Cardiac septum (tissue), 1 donor: ENCODE measurements around the gene NXN. TPM values are rescaled to one million over a fixed set of nuclear protein-coding genes. Genes with fewer than 3 reads are reported as not detected.
"Not testable (repeated sequence)": the region's sequence is repeated elsewhere in the genome, so short reads cannot be mapped to it uniquely, and the experiment has no call there.

Source experiments
- DNase-seq: peaks from one replicate; pipeline ENCODE4 v3.0.0-alpha.2; 2020; ENCODE audit warnings: low spot score
- intact Hi-C: fragments of 100-400 bp; cut with DNase I; formaldehyde crosslinking; loops from one replicate; pipeline ENCODE4 v1.14.0; 2022
- total RNA-seq: library from RNA; stranded (reverse); fragmentation: NEBNext Ultra II Directional; extraction: Animal tissue kit (Norgen Biotek cat#: 25700); gene quantifications from one replicate; pipeline ENCODE4 v1.2.1, GENCODE V29; 2021
- donor health status: DM: no; HTN: no; CAD: no.

The NXN gene
- total RNA-seq, 1 donor from 2014 or later, result 14.3 TPM

GRCh38 chr17:933312-934073, 46.1 kb downstream of the NXN start:
- DNase-seq, result no peak
- intact Hi-C loops, result no loop called here

GRCh38 chr17:930258-930657, 49.3 kb downstream of the NXN start:
- intact Hi-C loops, result no loop called here
- no peak for DNase-seq

DNA sequence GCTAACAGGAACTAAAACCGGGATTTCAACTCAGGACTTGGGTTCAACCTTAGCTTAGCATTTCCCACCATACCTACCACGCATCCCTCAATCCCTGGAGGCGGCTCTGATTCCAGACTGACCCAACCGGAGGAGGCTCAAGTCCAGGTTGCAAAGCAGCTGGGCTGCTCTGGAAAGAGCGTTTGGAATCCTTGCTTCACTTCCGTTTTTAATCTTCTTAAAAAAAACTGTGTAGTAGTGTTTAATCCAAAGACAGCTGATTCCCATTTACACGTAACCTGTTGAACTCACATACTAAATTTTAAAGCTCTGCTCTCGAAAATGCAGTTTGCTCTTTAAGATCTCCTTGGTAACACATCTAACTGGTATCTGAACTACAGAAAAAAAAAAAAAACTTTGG, 50.0 kb downstream of the NXN start:
- DNase-seq, result no peak
- intact Hi-C loops, result no loop called here

GRCh38 chr17:927611-928461, 51.7 kb downstream of the NXN start:
- no peak for DNase-seq
- intact Hi-C loops, result no loop called here

DNA sequence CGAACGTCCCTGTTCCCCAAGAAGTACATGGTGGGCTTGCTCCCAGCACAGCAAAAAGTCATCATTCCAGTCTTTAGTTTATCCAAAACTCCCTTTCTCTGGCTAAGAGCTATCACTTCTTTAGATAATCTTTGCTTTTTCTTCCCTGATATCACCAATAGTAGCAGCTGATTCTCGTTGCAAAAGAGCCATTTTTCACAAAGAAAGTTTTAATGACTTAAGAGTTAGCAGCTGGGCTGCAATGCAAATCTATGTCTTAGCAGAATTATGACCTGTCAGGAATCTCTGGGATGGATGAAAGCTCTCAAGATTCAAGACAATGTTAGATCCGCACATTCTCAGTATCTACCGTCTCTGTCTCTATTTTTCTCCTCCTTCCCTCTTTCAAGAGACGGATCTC, 53.8 kb downstream of the NXN start:
- no peak for DNase-seq
- intact Hi-C loops, result no loop called here

DNA sequence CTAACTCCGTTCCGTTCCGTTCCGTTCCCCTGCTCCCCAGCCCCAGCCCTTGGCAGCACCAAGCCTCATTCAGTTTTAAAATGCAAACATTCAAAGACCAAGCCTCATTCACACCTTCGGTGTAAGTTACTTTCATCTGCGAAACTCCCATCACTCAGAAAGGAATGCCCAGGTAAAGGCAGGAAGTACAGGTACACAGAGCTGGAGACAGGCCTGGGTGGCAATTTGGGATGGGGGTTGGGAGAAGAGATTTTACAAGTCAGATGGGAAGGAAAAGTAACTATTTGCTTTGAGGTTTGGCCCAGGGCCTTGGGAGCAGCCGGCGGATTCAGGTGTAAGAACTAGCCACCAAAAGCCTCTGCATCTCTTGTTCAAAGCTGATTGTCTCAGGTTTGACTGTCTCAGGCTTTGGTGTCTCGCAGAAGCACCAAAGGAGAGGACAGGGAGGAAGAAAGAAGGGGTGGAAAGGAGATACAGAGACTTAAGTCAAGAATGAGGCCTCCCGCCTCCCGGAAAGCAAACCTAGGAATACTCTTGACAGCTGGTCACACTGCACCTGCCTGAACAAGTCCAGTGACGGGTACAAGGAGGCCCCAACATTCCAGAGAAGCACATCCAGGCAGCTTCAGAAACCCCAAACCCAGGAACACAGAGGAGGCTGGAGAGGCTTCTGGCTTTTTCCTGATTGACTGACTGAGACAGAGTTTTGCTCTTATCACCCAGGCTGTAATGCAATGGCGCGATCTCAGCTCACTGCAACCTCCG, 54.7 kb downstream of the NXN start:
- no peak for DNase-seq
- intact Hi-C loops, result no loop called here

- intact Hi-C loops, result not testable (repeated sequence)
These were observed 55.3 kb downstream of the NXN start for GRCh38 chr17:924306-924705.

GRCh38 chr17:923633-924032, 55.9 kb downstream of the NXN start:
- intact Hi-C loops, result no loop called here
- DNase-seq, result no peak

More at GRCh38 chr17:924306-924705, 55.3 kb downstream of the NXN start:
- DNase-seq, result not testable (repeated sequence)

GRCh38 chr17:921161-921560, 58.4 kb downstream of the NXN start:
- intact Hi-C loops, result no loop called here
- DNase-seq, result no peak

GRCh38 chr17:920190-920589, 59.4 kb downstream of the NXN start:
- DNase-seq, result no peak
- intact Hi-C loops, result no loop called here

- no peak for DNase-seq
These were observed 61.4 kb downstream of the NXN start for GRCh38 chr17:917941-918740.

GRCh38 chr17:917391-917811, 62.2 kb downstream of the NXN start:
- intact Hi-C loops, result loop anchor here (5.0 to 10.0 kb wide), 3 partner anchors 35 to 70 kb away; partner anchors contain the start of gene NXN
- no peak for DNase-seq

More at GRCh38 chr17:917941-918740, 61.4 kb downstream of the NXN start:
- intact Hi-C loops, result loop anchor here (5.0 to 10.0 kb wide), 3 partner anchors 36 to 71 kb away; partner anchors contain the start of gene NXN

- no peak for DNase-seq
- intact Hi-C loops, result loop anchor here (5.0 to 10.0 kb wide), 3 partner anchors 34 to 69 kb away; partner anchors contain the start of gene NXN
These were observed 63.3 kb downstream of the NXN start for GRCh38 chr17:916315-916714.

DNA sequence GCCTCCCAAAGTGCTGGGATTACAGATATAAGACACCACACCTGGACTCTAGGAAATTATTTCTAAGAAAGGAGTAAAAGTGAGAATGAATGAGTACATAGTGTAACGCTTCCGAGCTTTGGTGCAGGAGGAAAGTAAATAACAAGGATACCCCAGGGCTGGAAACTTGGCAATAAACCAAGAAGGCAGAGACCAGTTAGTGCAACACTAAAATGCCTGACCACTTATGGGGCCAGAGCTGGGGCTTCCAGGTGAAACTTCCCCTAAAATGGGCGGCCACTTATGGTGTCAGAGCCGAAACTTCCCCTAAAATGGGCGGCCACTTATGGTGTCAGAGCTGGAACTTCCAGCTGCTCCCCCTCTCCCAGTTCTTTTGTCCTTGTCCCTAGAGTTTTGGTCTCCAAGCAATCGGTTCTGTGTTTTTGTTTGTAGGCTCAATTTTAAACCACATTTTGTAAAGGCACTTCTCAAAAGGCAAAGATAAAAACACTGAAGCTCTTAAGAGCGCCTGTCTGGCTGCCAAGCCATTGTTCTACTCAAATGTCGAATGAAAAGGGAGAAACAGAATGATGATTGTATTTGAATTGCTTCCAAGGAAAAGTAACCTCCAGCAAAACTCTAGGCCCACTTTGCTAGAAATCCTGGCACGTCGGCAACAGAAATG, 63.9 kb downstream of the NXN start:
- DNase-seq, result no peak
- intact Hi-C loops, result loop anchor here (5.0 to 10.0 kb wide), 3 partner anchors 33 to 68 kb away; partner anchors contain the start of gene NXN

- intact Hi-C loops, result loop anchor here (10.0 kb wide), 1 partner anchor 60 kb away; the partner anchor contains the start of gene NXN
These were observed 65.0 kb downstream of the NXN start for GRCh38 chr17:914561-914960.

GRCh38 chr17:913207-913606, 66.4 kb downstream of the NXN start:
- intact Hi-C loops, result loop anchor here (10.0 kb wide), 1 partner anchor 62 kb away; the partner anchor contains the start of gene NXN

More at GRCh38 chr17:914561-914960, 65.0 kb downstream of the NXN start:
- no peak for DNase-seq

DNA sequence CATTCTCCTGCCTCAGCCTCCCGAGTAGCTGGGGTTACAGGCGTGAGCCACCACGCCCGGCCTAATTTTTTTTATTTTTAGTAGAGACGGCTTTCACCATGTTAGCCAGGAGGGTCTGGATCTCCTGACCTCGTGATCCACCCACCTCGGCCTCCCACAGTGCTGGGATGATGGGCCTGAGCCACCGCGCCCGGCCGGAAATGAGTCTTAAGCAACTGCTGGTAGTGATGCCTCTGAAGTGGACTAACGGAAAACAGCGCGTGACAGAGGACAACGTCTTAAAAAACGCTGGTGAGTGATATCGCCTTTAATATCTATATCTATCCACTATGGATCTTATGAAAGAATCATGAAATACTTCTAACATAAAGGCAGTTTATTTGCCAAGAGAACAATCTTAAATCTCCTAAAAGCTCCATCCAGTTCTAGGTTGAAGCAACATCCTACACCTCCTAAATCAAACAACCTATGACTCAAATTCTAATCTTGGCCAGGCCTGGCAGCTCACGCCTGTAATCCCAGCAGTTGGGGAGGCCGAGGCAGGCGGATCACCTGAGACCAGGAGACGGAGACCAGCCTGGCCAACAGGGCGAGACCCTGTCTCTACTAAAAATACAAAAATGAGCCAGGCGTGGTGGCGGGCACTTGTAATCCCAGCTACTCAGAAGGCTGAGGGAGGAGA, 69.8 kb downstream of the NXN start:
- intact Hi-C loops, result loop anchor here (10.0 kb wide), 1 partner anchor 65 kb away; the partner anchor contains the start of gene NXN
- DNase-seq, result no peak

More at GRCh38 chr17:913207-913606, 66.4 kb downstream of the NXN start:
- no peak for DNase-seq
